ENCODE measurements around the gene COLEC12.

Gene COLEC12

GRCh38 chr18:389658-390357 lies 110.7 kb downstream of the COLEC12 start:
- DNase-seq (ENCODE audit: low read depth in 2 of 2): no peak

- no peak for DNase-seq (ENCODE audit: low read depth in 2 of 2)
Measured at GRCh38 chr18:388200-388599, 112.3 kb downstream of the COLEC12 start.

DNA sequence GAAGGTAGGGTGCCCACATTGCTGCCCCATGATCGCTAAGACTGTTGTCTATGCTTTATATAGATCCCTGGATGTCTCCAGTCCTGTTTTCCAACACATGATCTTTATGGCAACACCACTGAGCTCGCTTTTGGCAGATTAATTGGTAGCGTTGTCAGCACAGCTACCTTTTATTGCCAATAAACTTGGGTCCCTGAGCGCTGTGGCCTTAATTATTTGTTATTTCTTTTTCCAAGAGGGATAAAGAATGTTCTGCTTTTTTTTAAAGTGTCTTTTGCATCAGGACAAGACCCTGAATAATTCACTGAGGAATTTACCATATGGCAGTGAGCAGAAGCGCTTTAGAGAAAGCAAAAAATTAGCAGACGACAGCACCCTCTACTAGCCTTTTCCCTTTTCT lies 113.5 kb downstream of the COLEC12 start:
- no peak for DNase-seq (ENCODE audit: low read depth in 2 of 2)

DNA sequence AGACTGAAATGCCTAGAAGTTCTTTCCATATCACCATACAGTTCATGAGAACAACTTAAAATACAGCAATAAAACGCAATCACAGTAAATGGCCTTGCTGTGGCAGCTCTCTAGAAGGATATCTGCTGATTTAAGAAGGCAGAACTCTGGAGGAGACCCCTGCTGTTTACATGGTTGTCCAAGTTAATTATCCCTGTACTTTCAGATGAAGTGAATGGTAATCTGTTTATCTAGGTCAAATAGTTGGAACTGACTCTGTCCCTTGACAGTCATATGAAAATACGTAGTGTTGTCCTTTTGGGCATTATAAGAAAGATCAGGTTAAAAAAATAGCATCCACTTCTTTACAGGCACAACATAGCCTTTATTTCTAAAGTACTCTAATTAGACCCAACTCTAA lies 115.6 kb downstream of the COLEC12 start:
- no peak for DNase-seq (ENCODE audit: low read depth in 2 of 2)

GRCh38 chr18:383135-383534 lies 117.4 kb downstream of the COLEC12 start:
- DNase-seq (ENCODE audit: low read depth in 2 of 2): no peak

- DNase-seq (ENCODE audit: low read depth in 2 of 2): no peak
Measured at GRCh38 chr18:382423-382984, 118.0 kb downstream of the COLEC12 start.

GRCh38 chr18:379681-380330 lies 120.7 kb downstream of the COLEC12 start:
- DNase-seq (ENCODE audit: low read depth in 2 of 2): no peak

GRCh38 chr18:378079-378478 lies 122.4 kb downstream of the COLEC12 start:
- no peak for DNase-seq (ENCODE audit: low read depth in 2 of 2)

GRCh38 chr18:377088-377487 lies 123.4 kb downstream of the COLEC12 start:
- DNase-seq (ENCODE audit: low read depth in 2 of 2): no peak

GRCh38 chr18:376311-376710 lies 124.2 kb downstream of the COLEC12 start:
- no peak for DNase-seq (ENCODE audit: low read depth in 2 of 2)

GRCh38 chr18:374721-375168 lies 125.8 kb downstream of the COLEC12 start:
- no peak for DNase-seq (ENCODE audit: low read depth in 2 of 2)

DNA sequence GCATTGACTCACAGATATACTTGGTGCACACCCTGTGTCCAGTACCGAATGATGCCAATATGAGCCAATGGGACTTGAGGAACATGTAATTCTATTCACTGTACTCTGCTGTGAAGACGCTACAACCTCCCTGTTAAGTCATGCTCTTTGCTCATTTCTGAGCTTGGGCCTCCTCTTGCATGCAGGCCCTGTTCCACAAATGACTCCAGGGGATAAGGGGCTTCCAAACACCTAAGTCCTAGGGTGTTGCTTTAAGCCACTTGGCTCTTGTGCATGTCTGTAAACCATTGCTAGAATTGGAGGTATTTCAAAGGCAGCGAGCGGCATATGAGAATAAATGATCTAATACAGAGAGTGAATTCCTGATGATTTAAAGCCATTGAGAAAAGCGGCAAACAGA lies 126.7 kb downstream of the COLEC12 start:
- DNase-seq (ENCODE audit: low read depth in 2 of 2): no peak

GRCh38 chr18:371609-371982 lies 128.9 kb downstream of the COLEC12 start:
- DNase-seq (ENCODE audit: low read depth in 2 of 2): no peak

GRCh38 chr18:370751-371608 lies 129.5 kb downstream of the COLEC12 start:
- no peak for DNase-seq (ENCODE audit: low read depth in 2 of 2)

DNA sequence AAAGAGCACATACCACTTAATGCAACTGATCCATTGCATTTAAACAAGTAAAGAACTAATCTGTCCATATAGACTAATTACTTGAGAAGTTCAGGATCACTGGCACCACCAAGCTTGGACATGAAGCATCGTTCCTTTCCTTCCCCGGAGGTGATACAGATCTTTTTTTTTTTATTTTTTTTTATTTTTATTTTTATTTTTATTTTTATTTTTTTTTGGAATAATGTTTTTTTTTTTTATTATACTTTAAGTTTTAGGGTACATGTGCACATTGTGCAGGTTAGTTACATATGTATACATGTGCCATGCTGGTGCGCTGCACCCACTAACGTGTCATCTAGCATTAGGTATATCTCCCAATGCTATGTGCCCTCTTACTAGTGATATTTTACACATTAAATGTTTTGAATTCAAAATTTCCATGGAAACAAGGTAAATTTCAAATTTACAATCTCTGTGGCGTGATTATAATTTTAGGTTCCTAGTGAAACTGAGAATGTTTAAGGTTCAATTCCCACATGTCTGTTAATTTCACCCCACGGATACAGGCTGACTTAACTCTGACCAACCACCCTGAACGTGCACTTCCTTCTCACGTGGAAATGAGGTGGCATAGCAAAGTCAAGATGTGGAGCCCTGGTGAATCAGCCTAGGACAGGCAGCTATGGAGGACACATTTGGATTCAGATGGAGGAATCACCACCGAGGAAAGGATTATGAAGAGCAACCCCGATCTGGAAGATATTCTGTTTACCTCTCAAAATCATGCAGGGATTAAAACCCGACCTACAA lies 131.1 kb downstream of the COLEC12 start:
- DNase-seq (ENCODE audit: low read depth in 2 of 2): no peak

DNA sequence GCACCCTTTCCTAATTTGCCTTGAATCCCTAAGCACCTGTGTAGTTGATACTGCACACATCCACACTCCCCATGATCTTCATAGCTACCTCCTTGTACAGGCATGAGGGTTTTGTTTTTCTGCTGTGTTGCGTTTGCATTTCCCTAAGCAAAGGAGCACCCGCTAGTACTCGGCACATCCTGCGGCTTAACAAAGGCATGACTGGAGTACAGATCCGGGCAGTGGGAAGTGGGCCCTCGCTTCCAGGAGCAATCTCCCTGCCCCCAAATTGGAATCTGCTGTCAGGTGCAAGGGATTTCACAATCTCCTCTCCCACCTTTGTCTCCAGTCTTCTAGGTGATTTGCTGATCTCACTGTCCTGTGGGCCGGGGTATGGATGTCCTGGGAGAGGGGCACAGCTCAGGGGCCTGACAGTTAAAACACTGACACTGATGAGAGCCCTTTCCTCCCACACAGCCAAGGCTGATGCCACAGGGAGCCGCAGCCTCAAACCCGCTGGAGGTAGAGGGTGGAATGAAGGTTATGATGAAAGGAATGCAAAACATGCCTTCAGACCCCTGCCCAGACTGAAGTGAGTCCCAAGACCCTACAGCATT lies 133.9 kb downstream of the COLEC12 start:
- DNase-seq (ENCODE audit: low read depth in 2 of 2): no peak

DNA sequence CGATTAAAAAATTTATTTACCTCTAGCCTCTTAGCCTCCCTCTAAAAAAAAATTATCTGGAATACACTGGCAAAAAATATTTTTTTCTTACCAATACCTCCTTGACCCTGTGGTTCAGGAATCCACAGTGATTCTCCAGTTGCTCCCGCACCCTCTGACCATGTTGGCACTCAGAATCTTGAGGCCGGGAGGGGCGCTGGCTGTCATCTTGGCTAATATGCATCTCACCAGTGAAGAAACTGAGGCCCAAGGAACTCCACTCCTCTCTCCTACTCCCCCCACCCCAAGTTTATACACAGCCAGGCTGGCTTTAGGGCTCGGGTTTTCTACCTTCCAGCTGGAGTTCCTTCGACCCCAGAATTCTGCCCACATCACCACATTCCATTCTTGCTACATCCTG lies 134.8 kb downstream of the COLEC12 start:
- DNase-seq (ENCODE audit: low read depth in 2 of 2): no peak

- no peak for DNase-seq (ENCODE audit: low read depth in 2 of 2)
Measured at GRCh38 chr18:364256-364826, 136.2 kb downstream of the COLEC12 start.

- no peak for DNase-seq (ENCODE audit: low read depth in 2 of 2)
Measured at GRCh38 chr18:363301-364085, 137.0 kb downstream of the COLEC12 start.
